HCT116 (cell line): Measurements from ENCODE around the gene ATP6AP1. TPM values are rescaled to one million over a fixed set of nuclear protein-coding genes. Genes with fewer than 3 reads are reported as not detected.

ENCODE experiments used
- ATAC-seq: fragments of 200-7000 bp; cut with Tn5 transposase; 2 replicates; pipeline ENCODE4 v1.9.1; 2020; ENCODE audit warnings: mild to moderate bottlenecking, moderate library complexity
- BruUV-seq: library from RNA; stranded (reverse); fragments of 400-500 nt; replicated peaks from 2 replicates; lab custom pipeline; 2021; lab: Mats Ljungman, UMichigan
- CTCF ChIA-PET: fragments of 300-600 bp; sonication (Branson Sonifier 250); formaldehyde crosslinking; loops from one replicate; lab custom pipeline; 2021; ENCODE audit warnings: antibody characterized with exemption; lab: Charles Lee
- POLR2A ChIA-PET: fragments of 300-600, 350-600 bp; sonication (Branson Sonifier 250); formaldehyde crosslinking; loops from one replicate; lab custom pipeline; 2021; ENCODE audit warnings: antibody characterized with exemption; lab: Charles Lee
- RAD21 ChIA-PET, 2 experiments: fragments of 300-600 bp; sonication (Branson Sonifier 250); formaldehyde crosslinking; loops; one replicate each; lab custom pipeline; 2023; ENCODE audit warnings: low total read pairs in 2 of 2; ENCODE audit not compliant: uncharacterized antibody in 2 of 2, unreplicated experiment in 2 of 2, low non-redundant PET in 1 of 2; lab: Charles Lee
- DNase-seq: peaks from one replicate; pipeline ENCODE4 v3.0.0-alpha.2; 2010; ENCODE audit warnings: low read depth, low spot score
- H2AFZ ChIP-seq: fragments of 200-600 bp; shearing (Covaris generic), sonication (generic); 2 replicates; pipeline ENCODE4 v1.6.1; 2017; ENCODE audit warnings: low read depth, mixed run types, mixed read lengths, antibody characterized with exemption, low read length; ENCODE audit not compliant: poor library complexity, severe bottlenecking
- H3K27ac ChIP-seq: 2 replicates; pipeline ENCODE4 v1.5.1; 2012; ENCODE audit warnings: low read depth, low read length
- H3K27me3 ChIP-seq: fragments of 200-600 bp; sonication (generic); 2 replicates; pipeline ENCODE4 v1.6.1; 2016; ENCODE audit warnings: mixed run types, low read length, mixed read lengths; ENCODE audit not compliant: insufficient read depth
- H3K36me3 ChIP-seq, 2 experiments: fragments of 200-500 bp in 1 of 2; fragments of 200-600 bp in 1 of 2; sonication (Bioruptor generic) in 1 of 2; sonication (generic) in 1 of 2; 2 replicates each; pipeline versions ENCODE4 v1.5.1 to v1.6.1; 2014 to 2016; ENCODE audit warnings: low read length in 2 of 2, inconsistent platforms in 1 of 2, mixed read lengths in 1 of 2, mixed run types in 1 of 2; ENCODE audit not compliant: insufficient read depth in 2 of 2, control insufficient read depth in 1 of 2
- H3K4me1 ChIP-seq, 2 experiments: fragments of 200-600 bp in 1 of 2; sonication (generic) in 1 of 2; 2 replicates each; pipeline versions ENCODE4 v1.5.1 to v1.6.1; 2012 to 2017; ENCODE audit warnings: low read length in 2 of 2, inconsistent platforms in 1 of 2, mild to moderate bottlenecking in 1 of 2, mixed read lengths in 1 of 2, mixed run types in 1 of 2, moderate library complexity in 1 of 2; ENCODE audit not compliant: insufficient read depth in 2 of 2, control insufficient read depth in 1 of 2
- H3K4me2 ChIP-seq: fragments of 200-600 bp; sonication (generic); 2 replicates; pipeline ENCODE4 v1.6.1; 2017; ENCODE audit warnings: mixed run types, low read length, mixed read lengths
- H3K4me3 ChIP-seq, 2 experiments: fragments of 200-600 bp in 1 of 2; sonication (generic) in 1 of 2; replicated peaks in 1 of 2; 2 replicates each; pipeline ENCODE4 v1.5.1; 2011 to 2016; ENCODE audit warnings: low read length in 2 of 2, control low read depth in 1 of 2, low read depth in 1 of 2, mild to moderate bottlenecking in 1 of 2, mixed read lengths in 1 of 2, mixed run types in 1 of 2
- H3K79me2 ChIP-seq: fragments of 200-600 bp; sonication (generic); 2 replicates; pipeline ENCODE4 v1.6.1; 2017; ENCODE audit warnings: mild to moderate bottlenecking, mixed run types, low read length, moderate library complexity, mixed read lengths; ENCODE audit not compliant: insufficient read depth
- H3K9ac ChIP-seq: fragments of 200-600 bp; sonication (generic); 2 replicates; pipeline ENCODE4 v1.6.1; 2016; ENCODE audit warnings: low read length, mixed read lengths
- H3K9me2 ChIP-seq: fragments of 200-600 bp; sonication (generic), shearing (Covaris generic); 2 replicates; pipeline ENCODE4 v1.6.1; 2017; ENCODE audit warnings: mixed run types, mild to moderate bottlenecking, moderate library complexity; ENCODE audit not compliant: insufficient read depth
- H3K9me3 ChIP-seq, 2 experiments: fragments of 200-500 bp in 1 of 2; fragments of 200-600 bp in 1 of 2; sonication (Bioruptor generic) in 1 of 2; sonication (generic) in 1 of 2; 2 replicates each; pipeline ENCODE4 v1.6.1; 2014 to 2017; ENCODE audit warnings: low read length in 2 of 2, mixed read lengths in 2 of 2, inconsistent platforms in 1 of 2, low read depth in 1 of 2, mild to moderate bottlenecking in 1 of 2, mixed run types in 1 of 2, moderate library complexity in 1 of 2; ENCODE audit not compliant: control insufficient read depth in 1 of 2, insufficient read depth in 1 of 2
- H4K20me1 ChIP-seq: fragments of 200-600 bp; sonication (generic), shearing (Covaris generic); 2 replicates; pipeline ENCODE4 v1.6.1; 2017; ENCODE audit warnings: mixed run types, mild to moderate bottlenecking, moderate library complexity; ENCODE audit not compliant: insufficient read depth
- CBX3 ChIP-seq: IDR thresholded peaks from 2 replicates; pipeline ENCODE4 v1.6.1; 2012; ENCODE audit warnings: low read depth
- CEBPB ChIP-seq: IDR thresholded peaks from 2 replicates; pipeline ENCODE4 v1.6.1; 2012; ENCODE audit warnings: low read depth
- CTCF ChIP-seq, 3 experiments: fragments of 200-600 bp in 1 of 3; sonication (generic) in 1 of 3; IDR thresholded peaks in 2 of 3; conservative IDR thresholded peaks in 1 of 3; 2 replicates each; pipeline ENCODE4 v1.5.1; 2012 to 2017; ENCODE audit warnings: low read depth in 2 of 3, low read length in 2 of 3, antibody characterized with exemption in 1 of 3, borderline replicate concordance in 1 of 3, control low read depth in 1 of 3, mild to moderate bottlenecking in 1 of 3, mixed read lengths in 1 of 3, mixed run types in 1 of 3, moderate library complexity in 1 of 3; ENCODE audit not compliant: insufficient read depth in 1 of 3
- EGR1 ChIP-seq: IDR thresholded peaks from 2 replicates; pipeline ENCODE4 v1.6.1; 2012; ENCODE audit warnings: low read depth
- ELF1 ChIP-seq: IDR thresholded peaks from 2 replicates; pipeline ENCODE4 v1.6.1; 2012; ENCODE audit warnings: low read depth, borderline replicate concordance
- EZH2 ChIP-seq: fragments of 200-600 bp; sonication (generic); IDR thresholded peaks from 2 replicates; pipeline ENCODE4 v1.6.1; 2017; ENCODE audit warnings: antibody characterized with exemption, mixed run types
- FOSL1 ChIP-seq: IDR thresholded peaks from 2 replicates; pipeline ENCODE4 v1.6.1; 2012; ENCODE audit warnings: low read depth
- JUND ChIP-seq: IDR thresholded peaks from 2 replicates; pipeline ENCODE4 v1.6.1; 2012
- POLR2AphosphoS5 ChIP-seq: IDR thresholded peaks from 2 replicates; pipeline ENCODE4 v1.6.1; 2011; ENCODE audit warnings: mild to moderate bottlenecking, low read depth, low read length, moderate library complexity
- RAD21 ChIP-seq: IDR thresholded peaks from 2 replicates; pipeline ENCODE4 v1.6.1; 2012; ENCODE audit warnings: low read depth, mild to moderate bottlenecking
- REST ChIP-seq: IDR thresholded peaks from 2 replicates; pipeline ENCODE4 v1.6.1; 2012; ENCODE audit warnings: low read depth
- SIN3A ChIP-seq: IDR thresholded peaks from 2 replicates; pipeline ENCODE4 v1.6.1; 2012; ENCODE audit warnings: low read depth
- SP1 ChIP-seq: IDR thresholded peaks from 2 replicates; pipeline ENCODE4 v1.6.1; 2012; ENCODE audit warnings: low read depth
- SRF ChIP-seq: IDR thresholded peaks from 2 replicates; pipeline ENCODE4 v1.6.1; 2012; ENCODE audit warnings: low read depth
- TCF7L2 ChIP-seq: IDR thresholded peaks from 2 replicates; pipeline ENCODE4 v1.7.0; 2011; ENCODE audit warnings: borderline replicate concordance, inconsistent platforms; ENCODE audit not compliant: insufficient read depth, insufficient read length; ENCODE audit errors: extremely low read depth
- YY1 ChIP-seq: IDR thresholded peaks from 2 replicates; pipeline ENCODE4 v1.6.1; 2011; ENCODE audit warnings: low read length, low read depth, moderate library complexity, mild to moderate bottlenecking; ENCODE audit not compliant: insufficient replicate concordance; ENCODE audit errors: extremely low read depth
- ZFX ChIP-seq: fragments of 450-650 bp; IDR thresholded peaks from 2 replicates; pipeline ENCODE4 v1.6.1; 2017
- intact Hi-C: fragments of 100-400 bp; cut with micrococcal nuclease; formaldehyde crosslinking; loops from 2 replicates; pipeline ENCODE4 v1.10.0; 2022
- total RNA-seq: library from RNA; stranded (reverse); gene quantifications from one replicate; pipeline ENCODE4 v1.2.1, GENCODE V29; 2021; ENCODE audit not compliant: unreplicated experiment

ATP6AP1 gene
- total RNA-seq, 1 experiment from 2014 or later = 53.4 TPM

- ChIA-PET CTCF (no interaction called here), POLR2A (interaction anchor here (1.1 kb wide), 1 partner anchor 31 kb away, joined by 3 read pairs; no protein-coding TSS in a partner anchor), RAD21 (no interaction called here)
- no TSS peak for BruUV-seq
- no peaks in the 10 kb centered on the region for H4K20me1 ChIP-seq
- intact Hi-C loops = loop anchor here (5.0 kb wide), 1 partner anchor 37 kb away; the partner anchor contains the start of gene LAGE3
- H3K27ac ChIP-seq = no peak overlapping the region
- TF ChIP-seq EZH2 = no peak
- TF ChIP-seq TCF7L2 = no peak
- no peak for TF ChIP-seq ELF1
- TF ChIP-seq SRF = no peak
- no peak for TF ChIP-seq RAD21
- TF ChIP-seq YY1 = no peak
- TF ChIP-seq EGR1 = no peak
- no peak for TF ChIP-seq POLR2AphosphoS5
- no peak for TF ChIP-seq REST
- no peak for TF ChIP-seq FOSL1
- TF ChIP-seq JUND = no peak
- TF ChIP-seq SP1 = no peak
- no peak for TF ChIP-seq ZFX
- TF ChIP-seq SIN3A = no peak
- no peak for TF ChIP-seq CTCF (IDR thresholded peaks at IDR 0.05 in 2 of 3, conservative IDR thresholded peaks at IDR 0.05 in 1 of 3; ENCODE audit: borderline replicate concordance in 1 of 3, insufficient read depth in 1 of 3, low read depth in 2 of 3, low read length in 2 of 3)
- TF ChIP-seq CBX3 = no peak
- TF ChIP-seq CEBPB = no peak
- H3K4me3 ChIP-seq = no peak overlapping the region
- peaks cover 37% of the 10 kb centered on the region for H3K79me2 ChIP-seq
- H3K9me3 ChIP-seq = no peaks in the 10 kb centered on the region
- no peak for DNase-seq
- H3K36me3 ChIP-seq = no peaks in the 10 kb centered on the region; a peak in 1 of 4 replicates
- H2AFZ ChIP-seq = no peak overlapping the region
- no peak overlapping the region for H3K4me2 ChIP-seq
- H3K9ac ChIP-seq = no peak overlapping the region
- no peak for ATAC-seq
- no peaks in the 10 kb centered on the region for H3K9me2 ChIP-seq
- H3K4me1 ChIP-seq = peaks cover 8 to 29% of the 10 kb centered on the region in 2 experiments; a peak in 3 of 4 replicates
- H3K27me3 ChIP-seq = no peaks in the 10 kb centered on the region
These were observed 12.3 kb downstream of the ATP6AP1 start for GRCh38 chrX:154440623-154441357.
